Omental fat pad (tissue), 4 donors: ENCODE results near the gene ADAM19. TPM values are rescaled to one million over a fixed set of nuclear protein-coding genes. Genes with fewer than 3 reads are reported as not detected.

Experiments
- ATAC-seq: fragments of 150-250 bp; one replicate; pipeline ENCODE4 v1.9.1; 2016; ENCODE audit warnings: mild to moderate bottlenecking, moderate library complexity; ENCODE audit not compliant: low FRiP score
- DNase-seq: peaks from one replicate; pipeline ENCODE4 v3.0.0-alpha.2; 2019; ENCODE audit warnings: low spot score
- total RNA-seq, 4 donors: library from RNA; depleted of rRNA; stranded (reverse); fragments of >200 nt; gene quantifications; one replicate each; pipeline ENCODE4 v1.1.0, GENCODE V29; 2016
- TF ChIP-seq, protein P1 (sequence below), 3 donors: fragments of 450-650 bp; IDR thresholded peaks; one replicate each; pipeline ENCODE4 v1.5.1; 2016 to 2017; ENCODE audit warnings: antibody characterized with exemption in 3 of 3, mild to moderate bottlenecking in 3 of 3, moderate library complexity in 2 of 3

Gene ADAM19
- total RNA-seq, 4 donors from 2014 or later = 2.1 to 18.0 (median 9.1) TPM

GRCh38 chr5:157509587-157509986, 66.0 kb downstream of the ADAM19 start:
- TF ChIP-seq, protein P1, sequence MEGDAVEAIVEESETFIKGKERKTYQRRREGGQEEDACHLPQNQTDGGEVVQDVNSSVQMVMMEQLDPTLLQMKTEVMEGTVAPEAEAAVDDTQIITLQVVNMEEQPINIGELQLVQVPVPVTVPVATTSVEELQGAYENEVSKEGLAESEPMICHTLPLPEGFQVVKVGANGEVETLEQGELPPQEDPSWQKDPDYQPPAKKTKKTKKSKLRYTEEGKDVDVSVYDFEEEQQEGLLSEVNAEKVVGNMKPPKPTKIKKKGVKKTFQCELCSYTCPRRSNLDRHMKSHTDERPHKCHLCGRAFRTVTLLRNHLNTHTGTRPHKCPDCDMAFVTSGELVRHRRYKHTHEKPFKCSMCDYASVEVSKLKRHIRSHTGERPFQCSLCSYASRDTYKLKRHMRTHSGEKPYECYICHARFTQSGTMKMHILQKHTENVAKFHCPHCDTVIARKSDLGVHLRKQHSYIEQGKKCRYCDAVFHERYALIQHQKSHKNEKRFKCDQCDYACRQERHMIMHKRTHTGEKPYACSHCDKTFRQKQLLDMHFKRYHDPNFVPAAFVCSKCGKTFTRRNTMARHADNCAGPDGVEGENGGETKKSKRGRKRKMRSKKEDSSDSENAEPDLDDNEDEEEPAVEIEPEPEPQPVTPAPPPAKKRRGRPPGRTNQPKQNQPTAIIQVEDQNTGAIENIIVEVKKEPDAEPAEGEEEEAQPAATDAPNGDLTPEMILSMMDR (IDR thresholded peaks at IDR 0.05) = no peak
- DNase-seq (no peak), ATAC-seq (no peak)

- ATAC-seq (no peak), DNase-seq (no peak)
- TF ChIP-seq, protein P1 (IDR thresholded peaks at IDR 0.05) = no peak
These were observed 66.5 kb downstream of the ADAM19 start for GRCh38 chr5:157509093-157509492.

GRCh38 chr5:157506981-157507780, 68.4 kb downstream of the ADAM19 start:
- TF ChIP-seq, protein P1 (IDR thresholded peaks at IDR 0.05) = no peak
- no peak for DNase-seq
- no peak for ATAC-seq

DNA sequence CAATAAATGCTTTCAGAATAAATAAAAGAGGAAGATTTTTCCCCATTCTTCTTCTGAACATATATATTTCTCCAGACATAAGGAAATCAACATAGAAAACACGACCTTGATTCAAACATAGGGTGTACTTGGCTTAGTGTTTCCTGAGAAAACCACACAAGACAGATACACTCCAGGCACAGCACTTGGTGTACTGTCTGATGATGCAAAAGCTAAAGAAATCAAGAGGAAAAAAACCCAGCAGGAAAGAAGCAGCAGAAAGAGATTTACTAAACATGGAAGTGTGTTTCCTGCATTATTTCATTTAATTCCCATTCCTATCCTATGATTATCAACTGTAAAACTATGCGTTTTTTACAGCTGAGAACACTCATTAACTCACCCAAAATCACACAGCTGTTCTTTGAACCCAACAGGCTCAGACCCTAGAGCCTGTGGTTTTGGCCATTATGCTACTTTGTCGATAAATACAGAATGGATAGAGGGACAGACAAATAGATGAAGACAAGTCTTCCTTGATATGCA, 69.4 kb downstream of the ADAM19 start:
- ATAC-seq = no peak
- TF ChIP-seq, protein P1 (IDR thresholded peaks at IDR 0.05) = no peak
- DNase-seq = no peak

DNA sequence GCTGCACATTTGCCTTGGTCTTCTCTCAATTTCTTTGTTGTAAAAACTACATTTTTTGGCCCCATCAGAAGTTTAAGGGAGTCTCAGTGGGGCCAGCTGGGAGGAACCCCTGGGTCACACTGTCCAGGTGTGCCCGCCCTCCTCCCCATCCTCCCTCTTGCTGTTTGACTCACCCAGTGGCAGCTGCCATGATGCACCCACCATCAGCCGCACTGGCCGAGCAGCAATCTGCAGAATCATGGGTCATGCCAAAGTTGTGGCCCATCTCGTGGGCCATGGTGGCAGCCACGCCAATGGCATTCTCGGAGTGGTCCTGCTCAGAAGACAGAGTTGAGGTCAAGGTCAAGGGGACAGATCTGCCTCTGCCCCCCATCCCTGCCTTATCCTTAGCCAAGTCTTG, 70.1 kb downstream of the ADAM19 start:
- TF ChIP-seq, protein P1 (IDR thresholded peaks at IDR 0.05) = no peak
- DNase-seq (no peak), ATAC-seq (no peak)

DNA sequence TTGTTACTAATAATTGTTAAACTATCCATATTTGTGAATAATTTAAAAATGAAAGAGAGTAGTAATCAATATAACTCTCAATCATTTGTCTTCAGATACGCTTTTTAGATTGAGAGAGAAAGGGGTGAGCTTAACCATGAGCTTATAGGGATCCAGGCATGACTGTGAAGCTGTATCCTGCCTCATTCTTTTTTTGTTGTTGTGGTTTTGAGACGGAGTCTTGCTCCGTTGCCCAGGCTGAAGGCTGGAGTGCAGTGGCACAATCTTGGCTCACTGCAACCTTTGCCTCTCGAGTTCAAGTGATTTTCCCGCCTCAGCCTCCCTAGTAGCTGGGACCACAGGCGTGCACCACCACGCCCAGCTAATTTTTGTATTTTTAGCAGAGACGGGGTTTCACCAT, 71.5 kb downstream of the ADAM19 start:
- TF ChIP-seq, protein P1 (IDR thresholded peaks at IDR 0.05) = no peak
- no peak for ATAC-seq
- DNase-seq = no peak

GRCh38 chr5:157502143-157502647, 73.4 kb downstream of the ADAM19 start:
- TF ChIP-seq, protein P1 (IDR thresholded peaks at IDR 0.05) = no peak
- ATAC-seq = no peak
- no peak for DNase-seq
